NCI-H345 treated with DMSO at 0.1 percent for 48 hours (cell line): ENCODE data around the gene PDS5B.
A peak's percentile ranks its signal among the peaks of the same experiment; 100 is the strongest.
"Not testable (repeated sequence)": the region's sequence is repeated elsewhere in the genome, so short reads cannot be mapped to it uniquely, and the experiment has no call there.

Experiments
- DNase-seq: peaks from one replicate; lab custom pipeline; 2025; ENCODE audit not compliant: unreplicated experiment; lab: John Stamatoyannopoulos, UW

PDS5B gene

GRCh38 chr13:32586080-32586900 is at the start of gene PDS5B:
TSS of gene PDS5B (plus strand) at chr13:32586452. CDS start at chr13:32648773, 62,321 bp downstream.
- peak; percentile 71 for DNase-seq

- no peak for DNase-seq
Observed at GRCh38 chr13:32537580-32538142, 48.6 kb upstream of the PDS5B start.

GRCh38 chr13:32538143-32538620 is 48.1 kb upstream of the PDS5B start:
- DNase-seq, result no peak

GRCh38 chr13:32538621-32539246 is 47.5 kb upstream of the PDS5B start, which contains the start of gene N4BP2L2:
TSS of gene N4BP2L2 (minus strand) at chr13:32538795. CDS start at chr13:32537027, 1,768 bp downstream.
- peak; percentile 89 for DNase-seq

GRCh38 chr13:32542221-32542620 is 44.0 kb upstream of the PDS5B start:
- no peak for DNase-seq

GRCh38 chr13:32545083-32545482 is 41.2 kb upstream of the PDS5B start:
- DNase-seq, result no peak

GRCh38 chr13:32548837-32549236 is 37.4 kb upstream of the PDS5B start:
- no peak for DNase-seq

- DNase-seq, result no peak
Observed at GRCh38 chr13:32549788-32550187, 36.5 kb upstream of the PDS5B start.

GRCh38 chr13:32553720-32554119 is 32.5 kb upstream of the PDS5B start:
- no peak for DNase-seq

- DNase-seq, result no peak
Observed at GRCh38 chr13:32555613-32556012, 30.6 kb upstream of the PDS5B start.

- not testable (repeated sequence) for DNase-seq
Observed at GRCh38 chr13:32560842-32561241, 25.4 kb upstream of the PDS5B start.

GRCh38 chr13:32575687-32576086 is 10.6 kb upstream of the PDS5B start:
- not testable (repeated sequence) for DNase-seq

- DNase-seq, result no peak
Observed at GRCh38 chr13:32577032-32577431, 9.2 kb upstream of the PDS5B start.

GRCh38 chr13:32581177-32581786 is 5.0 kb upstream of the PDS5B start:
- DNase-seq, result no peak

GRCh38 chr13:32582281-32582680 is 4.0 kb upstream of the PDS5B start:
- no peak for DNase-seq

- no peak for DNase-seq
Observed at GRCh38 chr13:32582991-32583390, 3.3 kb upstream of the PDS5B start.

GRCh38 chr13:32585550-32586079 is 637 bp upstream of the PDS5B start:
- DNase-seq, result no peak

- no peak for DNase-seq
Observed at GRCh38 chr13:32587011-32587810, 959 bp downstream of the PDS5B start.

- DNase-seq, result no peak
Observed at GRCh38 chr13:32587811-32588170, 1.5 kb downstream of the PDS5B start.

GRCh38 chr13:32588736-32589135 is 2.5 kb downstream of the PDS5B start:
- no peak for DNase-seq
